KMS-11 (cell line): ENCODE measurements around the gene CNOT8.

Source experiments
- H2AFZ ChIP-seq: fragments of 200-600 bp; sonication (generic); 2 replicates; pipeline ENCODE4 v1.6.1; 2016; ENCODE audit warnings: antibody characterized with exemption, mixed run types, low read depth
- H3K27ac ChIP-seq: fragments of 200-600 bp; sonication (generic); 2 replicates; pipeline ENCODE4 v1.6.1; 2016; ENCODE audit warnings: mild to moderate bottlenecking, mixed run types
- H3K27me3 ChIP-seq: fragments of 200-600 bp; sonication (generic); 2 replicates; pipeline ENCODE4 v1.6.1; 2017; ENCODE audit warnings: mild to moderate bottlenecking, low read depth, mixed run types, moderate library complexity; ENCODE audit not compliant: insufficient read depth
- H3K36me3 ChIP-seq: fragments of 200-600 bp; sonication (generic); 2 replicates; pipeline ENCODE4 v1.6.1; 2017; ENCODE audit warnings: mild to moderate bottlenecking, mixed run types; ENCODE audit not compliant: insufficient read depth
- H3K4me1 ChIP-seq: fragments of 200-600 bp; sonication (generic); 2 replicates; pipeline ENCODE4 v1.6.1; 2016; ENCODE audit warnings: mild to moderate bottlenecking, low read depth, mixed run types; ENCODE audit not compliant: poor library complexity, severe bottlenecking
- H3K4me2 ChIP-seq: fragments of 200-600 bp; sonication (generic); 2 replicates; pipeline ENCODE4 v1.7.0; 2016; ENCODE audit warnings: mild to moderate bottlenecking, mixed run types
- H3K4me3 ChIP-seq: fragments of 200-600 bp; sonication (generic); IDR thresholded peaks from 2 replicates; pipeline ENCODE4 v1.6.1; 2017; ENCODE audit warnings: low read depth, low read length, mixed read lengths; ENCODE audit not compliant: insufficient read depth
- H3K79me2 ChIP-seq: fragments of 200-600 bp; sonication (generic); 2 replicates; pipeline ENCODE4 v1.6.1; 2016; ENCODE audit warnings: low read depth, mixed run types; ENCODE audit not compliant: insufficient read depth
- H3K9ac ChIP-seq: fragments of 200-600 bp; sonication (generic); 2 replicates; pipeline ENCODE4 v1.6.1; 2016; ENCODE audit warnings: mild to moderate bottlenecking, mixed run types
- H4K20me1 ChIP-seq: fragments of 200-600 bp; sonication (generic); 2 replicates; pipeline ENCODE4 v1.6.1; 2016; ENCODE audit warnings: mild to moderate bottlenecking, mixed run types; ENCODE audit not compliant: insufficient read depth
- TF ChIP-seq, protein P1 (sequence below): fragments of 200-600 bp; sonication (generic); conservative IDR thresholded peaks from 2 replicates; pipeline ENCODE4 v1.6.1; 2017; ENCODE audit warnings: low read depth, mild to moderate bottlenecking, antibody characterized with exemption, low read length, moderate library complexity, mixed read lengths

Gene CNOT8

DNA sequence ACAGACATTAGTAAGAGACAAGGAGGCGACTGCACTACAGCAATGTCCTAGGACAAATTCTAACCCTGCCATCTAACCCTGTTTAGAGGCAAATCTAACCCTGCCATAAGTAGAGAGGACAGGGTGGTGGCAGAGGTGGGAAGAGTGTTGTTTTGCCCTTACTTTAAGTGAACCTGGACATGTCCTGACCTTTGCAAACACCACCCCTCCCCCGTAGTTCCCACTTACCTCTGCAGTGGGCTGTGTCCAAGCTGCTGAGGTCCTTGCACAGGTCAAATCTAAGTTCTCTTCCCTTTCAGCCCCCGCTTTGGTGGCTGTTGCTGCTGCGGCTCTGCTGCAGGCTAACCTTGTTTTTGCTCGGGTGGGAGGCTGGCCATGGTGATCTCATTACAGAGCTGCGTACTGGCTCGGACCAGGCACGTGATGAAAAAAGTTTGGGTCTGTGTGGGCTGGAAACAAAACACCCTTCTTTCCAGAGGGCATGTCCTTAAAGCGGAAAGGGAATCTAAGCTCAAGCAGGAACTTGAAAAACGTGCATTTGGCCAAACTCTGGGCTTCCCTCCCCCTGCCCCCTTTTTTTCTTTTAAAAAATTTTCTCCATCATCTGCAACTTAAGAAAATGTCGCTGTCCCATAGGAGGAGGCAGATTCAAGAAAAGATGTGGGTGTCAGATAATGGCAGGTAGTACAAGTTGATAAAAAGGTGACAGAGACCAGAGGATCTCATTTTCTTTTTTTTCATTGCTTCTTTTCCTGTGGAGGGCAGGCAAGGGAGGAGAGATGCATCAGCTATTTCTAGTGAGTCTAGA is 8.0 kb upstream of the CNOT8 start, which contains the start of gene FAXDC2:
TSS of gene FAXDC2 (minus strand) at position 349 of the 808 bp plus-strand sequence. CDS start 12,425 bp downstream, outside the sequence.
- no peak within 1 kb of the TSS for H3K4me2 ChIP-seq
- no peak within 1 kb of the TSS for H3K9ac ChIP-seq
- H3K27me3 ChIP-seq: no peaks in the 10 kb centered on the region
- H3K4me1 ChIP-seq: no peaks in the 10 kb centered on the region
- H4K20me1 ChIP-seq: no peaks in the 10 kb centered on the region
- H3K36me3 ChIP-seq: no peaks in the 10 kb centered on the region
- H3K79me2 ChIP-seq: no peaks in the 10 kb centered on the region
- H2AFZ ChIP-seq: no peak within 1 kb of the TSS
- TF ChIP-seq, protein P1, sequence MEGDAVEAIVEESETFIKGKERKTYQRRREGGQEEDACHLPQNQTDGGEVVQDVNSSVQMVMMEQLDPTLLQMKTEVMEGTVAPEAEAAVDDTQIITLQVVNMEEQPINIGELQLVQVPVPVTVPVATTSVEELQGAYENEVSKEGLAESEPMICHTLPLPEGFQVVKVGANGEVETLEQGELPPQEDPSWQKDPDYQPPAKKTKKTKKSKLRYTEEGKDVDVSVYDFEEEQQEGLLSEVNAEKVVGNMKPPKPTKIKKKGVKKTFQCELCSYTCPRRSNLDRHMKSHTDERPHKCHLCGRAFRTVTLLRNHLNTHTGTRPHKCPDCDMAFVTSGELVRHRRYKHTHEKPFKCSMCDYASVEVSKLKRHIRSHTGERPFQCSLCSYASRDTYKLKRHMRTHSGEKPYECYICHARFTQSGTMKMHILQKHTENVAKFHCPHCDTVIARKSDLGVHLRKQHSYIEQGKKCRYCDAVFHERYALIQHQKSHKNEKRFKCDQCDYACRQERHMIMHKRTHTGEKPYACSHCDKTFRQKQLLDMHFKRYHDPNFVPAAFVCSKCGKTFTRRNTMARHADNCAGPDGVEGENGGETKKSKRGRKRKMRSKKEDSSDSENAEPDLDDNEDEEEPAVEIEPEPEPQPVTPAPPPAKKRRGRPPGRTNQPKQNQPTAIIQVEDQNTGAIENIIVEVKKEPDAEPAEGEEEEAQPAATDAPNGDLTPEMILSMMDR: no peak
- H3K4me3 ChIP-seq: no peak within 1 kb of the TSS
- no peak within 1 kb of the TSS for H3K27ac ChIP-seq

DNA sequence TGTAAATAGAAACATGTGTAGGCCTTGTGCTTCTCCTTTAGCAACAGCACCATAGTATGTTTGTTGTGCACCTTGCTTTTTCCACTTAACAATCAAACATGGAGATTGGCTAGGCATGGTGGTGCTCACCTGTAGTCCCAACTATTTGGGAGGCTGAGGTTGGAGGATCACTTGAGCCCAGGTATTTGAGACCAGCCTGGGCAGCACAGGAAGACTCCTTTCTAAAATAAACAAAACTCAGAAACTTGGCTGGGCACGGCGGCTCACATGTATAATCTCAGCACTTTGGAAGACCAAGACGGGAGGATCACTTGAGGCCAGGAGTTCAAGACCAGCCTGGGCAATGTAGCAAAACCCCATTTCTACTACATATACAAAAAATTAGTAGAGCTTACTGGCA is 7.1 kb upstream of the CNOT8 start:
- Histone ChIP-seq H3K27me3 (no peaks in the 10 kb centered on the region), H4K20me1 (no peaks in the 10 kb centered on the region), H3K9ac (no peak overlapping the region), H3K4me3 (no peak overlapping the region), H3K36me3 (no peaks in the 10 kb centered on the region), H3K27ac (no peak overlapping the region), H3K79me2 (no peaks in the 10 kb centered on the region), H2AFZ (no peak overlapping the region), H3K4me1 (no peaks in the 10 kb centered on the region), H3K4me2 (no peak overlapping the region)
- TF ChIP-seq, protein P1: no peak

DNA sequence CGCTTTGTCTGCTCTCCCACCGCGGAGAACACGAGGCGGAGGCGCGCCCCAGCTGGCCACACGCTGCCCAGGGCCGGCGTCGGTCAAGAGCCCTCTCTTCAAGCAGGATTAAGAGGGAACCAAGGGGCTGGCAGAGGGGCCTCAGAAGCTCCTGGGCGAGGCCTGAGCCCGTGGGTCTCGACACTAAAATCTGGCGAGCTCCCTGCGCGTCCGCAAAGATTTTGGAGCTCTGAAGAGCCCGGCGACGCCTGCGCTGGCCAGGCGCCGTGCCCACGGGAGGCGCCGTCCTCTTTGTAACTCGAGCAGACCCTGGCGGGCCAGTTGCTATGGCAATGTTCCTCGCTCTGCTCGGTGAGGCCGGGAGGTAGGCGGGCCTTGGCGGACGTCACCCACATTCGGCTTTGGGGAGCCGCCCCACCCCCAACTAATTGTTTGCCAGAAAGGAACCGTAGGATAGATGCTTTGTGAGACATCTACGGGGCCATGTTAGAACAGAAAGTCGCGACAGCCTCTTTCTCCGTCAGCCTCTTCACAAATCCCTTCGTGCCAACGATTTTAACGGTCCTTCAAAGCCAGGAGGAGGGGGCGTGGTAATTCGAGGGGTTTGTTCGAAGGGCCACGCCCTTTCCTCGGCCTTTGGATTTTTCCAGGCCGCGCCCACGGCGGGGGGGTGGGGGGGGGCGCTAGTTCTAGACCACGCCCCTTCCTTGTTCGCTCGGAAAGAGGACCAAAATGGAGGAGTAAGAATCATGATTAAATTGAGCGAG is 714 bp upstream of the CNOT8 start:
- Histone ChIP-seq H3K4me2 (peak overlapping the region; percentile 84), H3K27me3 (no peaks in the 10 kb centered on the region), H3K9ac (peak overlapping the region; percentile 86), H2AFZ (peak overlapping the region; percentile 69), H3K79me2 (peaks cover 36% of the 10 kb centered on the region), H3K27ac (peak overlapping the region; percentile 88), H4K20me1 (no peaks in the 10 kb centered on the region; the same call in 1 of the 2 replicates), H3K36me3 (no peaks in the 10 kb centered on the region), H3K4me1 (peaks cover 33% of the 10 kb centered on the region), H3K4me3 (no peak overlapping the region)
- TF ChIP-seq, protein P1: no peak

DNA sequence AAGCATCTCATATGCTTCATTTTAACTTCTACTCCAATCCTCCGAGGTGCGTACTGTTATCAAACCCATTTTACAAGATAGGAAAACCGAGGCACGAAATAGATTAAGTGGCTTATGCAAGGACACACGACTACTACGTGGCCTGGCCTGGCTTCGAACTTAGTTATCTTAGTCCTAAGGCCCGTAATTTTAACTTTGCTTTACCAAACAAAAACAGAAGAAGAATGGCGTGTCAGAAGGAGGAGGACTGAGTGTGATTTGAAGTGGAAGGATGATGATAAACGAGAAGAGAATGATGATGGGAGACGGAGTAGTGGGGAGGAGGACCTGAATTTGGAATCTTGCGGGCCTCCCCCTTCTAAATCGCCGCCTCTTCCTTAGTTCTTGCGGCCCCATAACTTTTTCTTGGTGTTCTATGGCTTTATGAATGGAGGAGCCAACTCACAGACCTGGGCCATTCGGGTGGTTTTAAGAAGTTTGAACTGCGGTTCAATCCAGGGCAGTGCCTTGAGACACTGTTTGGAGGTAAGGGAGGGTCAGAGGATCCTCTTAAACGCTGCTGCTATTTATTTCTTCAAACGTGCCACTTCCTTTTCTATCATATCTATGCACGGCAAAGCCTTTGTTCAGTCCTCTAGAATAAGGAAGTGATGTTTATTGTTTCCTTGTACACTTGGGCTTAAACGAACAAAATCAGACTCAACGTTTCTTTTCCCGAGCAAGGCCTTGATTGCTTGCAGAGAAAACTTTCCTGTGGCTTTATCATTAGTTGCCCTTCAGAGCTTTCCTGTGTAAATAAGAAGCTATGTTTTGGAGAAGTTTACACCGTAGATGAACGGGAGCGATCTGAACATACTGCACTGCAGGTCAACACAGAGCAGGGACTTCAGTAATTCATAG is 795 bp downstream of the CNOT8 start:
- TF ChIP-seq, protein P1: no peak
- H3K4me3 ChIP-seq: no peak overlapping the region
- H3K36me3 ChIP-seq: no peaks in the 10 kb centered on the region
- H3K4me1 ChIP-seq: peaks cover 45% of the 10 kb centered on the region
- no peaks in the 10 kb centered on the region; the same call in 1 of the 2 replicates for H4K20me1 ChIP-seq
- peak overlapping the region; percentile 86; the same call in 1 of the 2 replicates for H3K9ac ChIP-seq
- peak overlapping the region; percentile 59 for H3K4me2 ChIP-seq
- peak overlapping the region; percentile 88; the same call in 1 of the 2 replicates for H3K27ac ChIP-seq
- H2AFZ ChIP-seq: peak overlapping the region; percentile 69; the same call in 1 of the 2 replicates
- H3K27me3 ChIP-seq: no peaks in the 10 kb centered on the region
- peaks cover 42% of the 10 kb centered on the region for H3K79me2 ChIP-seq
